WTC11 (cell line): ENCODE measurements around the gene EPO. TPM values are rescaled to one million over a fixed set of nuclear protein-coding genes. Genes with fewer than 3 reads are reported as not detected.
A peak's percentile ranks its signal among the peaks of the same experiment; 100 is the strongest.

Experiments
- ATAC-seq: fragments of 200-7000 bp; cut with Tn5 transposase; 2 replicates; pipeline ENCODE4 v1.10.0; 2021; ENCODE audit warnings: mild to moderate bottlenecking, moderate library complexity
- CTCF ChIA-PET: fragments of 300-600 bp; sonication (Branson Sonifier 250); formaldehyde crosslinking; loops from one replicate; lab custom pipeline; 2021; ENCODE audit warnings: antibody characterized with exemption; lab: Charles Lee
- POLR2A ChIA-PET: fragments of 350-600 bp; sonication (Branson Sonifier 250); formaldehyde crosslinking; loops from one replicate; lab custom pipeline; 2021; ENCODE audit warnings: antibody characterized with exemption; lab: Charles Lee
- DNase-seq: peaks from one replicate; pipeline ENCODE4 v3.0.0; 2021; ENCODE audit warnings: low spot score
- H3K27ac Mint-ChIP-seq: 2 replicates; pipeline ENCODE4 v1.8.0; 2021; ENCODE audit warnings: mixed read lengths
- H3K27me3 Mint-ChIP-seq: 2 replicates; pipeline ENCODE4 v1.8.0; 2021; ENCODE audit warnings: low read depth, mild to moderate bottlenecking, moderate library complexity, mixed read lengths
- H3K36me3 Mint-ChIP-seq: 2 replicates; pipeline ENCODE4 v1.8.0; 2021; ENCODE audit warnings: mixed read lengths
- H3K4me1 Mint-ChIP-seq: 2 replicates; pipeline ENCODE4 v1.8.0; 2022; ENCODE audit warnings: mixed read lengths
- H3K4me3 Mint-ChIP-seq: 2 replicates; pipeline ENCODE4 v1.8.0; 2021; ENCODE audit warnings: mild to moderate bottlenecking, moderate library complexity, mixed read lengths
- H3K9me3 Mint-ChIP-seq: 2 replicates; pipeline ENCODE4 v1.8.0; 2021; ENCODE audit warnings: mixed read lengths
- E2F1 ChIP-seq: sonication (generic); formaldehyde crosslinking; IDR thresholded peaks from 2 replicates; pipeline ENCODE4 v1.8.0; 2022; ENCODE audit warnings: mild to moderate bottlenecking, missing genetic modification reagents
- ESRRA ChIP-seq: sonication (generic); formaldehyde crosslinking; IDR thresholded peaks from 2 replicates; pipeline ENCODE4 v1.8.1; 2022; ENCODE audit warnings: mild to moderate bottlenecking, missing genetic modification reagents, borderline replicate concordance
- FOXJ3 ChIP-seq: sonication (generic); formaldehyde crosslinking; IDR thresholded peaks from 2 replicates; pipeline ENCODE4 v1.9.0; 2021; ENCODE audit warnings: missing genetic modification reagents, mild to moderate bottlenecking, borderline replicate concordance
- FOXP1 ChIP-seq: sonication (generic); formaldehyde crosslinking; IDR thresholded peaks from 2 replicates; pipeline ENCODE4 v1.8.0; 2022; ENCODE audit warnings: missing genetic modification reagents, mild to moderate bottlenecking, moderate library complexity, borderline replicate concordance
- MXD4 ChIP-seq: fragments of 250-450 bp; sonication (Bioruptor Pico); IDR thresholded peaks from 2 replicates; pipeline ENCODE4 v1.8.0; 2021; ENCODE audit warnings: mild to moderate bottlenecking, moderate library complexity, borderline replicate concordance
- MYBL2 ChIP-seq: sonication (generic); formaldehyde crosslinking; IDR thresholded peaks from 2 replicates; pipeline ENCODE4 v1.8.1; 2023; ENCODE audit warnings: mild to moderate bottlenecking, moderate library complexity, missing genetic modification reagents
- PREB ChIP-seq: sonication (generic); formaldehyde crosslinking; IDR thresholded peaks from 2 replicates; pipeline ENCODE4 v1.8.1; 2022; ENCODE audit warnings: mild to moderate bottlenecking, missing genetic modification reagents, moderate library complexity, borderline replicate concordance
- RELA ChIP-seq: sonication (generic); formaldehyde crosslinking; IDR thresholded peaks from 2 replicates; pipeline ENCODE4 v1.8.1; 2022; ENCODE audit warnings: missing genetic modification reagents, mild to moderate bottlenecking, borderline replicate concordance
- SOX15 ChIP-seq: fragments of 250-450 bp; sonication (Bioruptor Pico); IDR thresholded peaks from 2 replicates; pipeline ENCODE4 v1.9.0; 2021; ENCODE audit warnings: mild to moderate bottlenecking
- TEAD4 ChIP-seq: sonication (generic); formaldehyde crosslinking; IDR thresholded peaks from 2 replicates; pipeline ENCODE4 v1.8.0; 2022; ENCODE audit warnings: mild to moderate bottlenecking, missing genetic modification reagents
- total RNA-seq: library from RNA; stranded (reverse); gene quantifications from 3 replicates; pipeline ENCODE4 v1.2.3, GENCODE V29; 2021
- TF ChIP-seq, protein P1 (sequence below): sonication (generic); formaldehyde crosslinking; IDR thresholded peaks from 2 replicates; pipeline ENCODE4 v1.8.1; 2023; ENCODE audit warnings: mild to moderate bottlenecking, missing genetic modification reagents, moderate library complexity
- TF ChIP-seq, protein P2 (sequence below): fragments of 250-450 bp; sonication (Bioruptor Pico); IDR thresholded peaks from 2 replicates; pipeline ENCODE4 v1.9.0; 2021; ENCODE audit warnings: moderate library complexity, mild to moderate bottlenecking, inconsistent platforms, borderline replicate concordance
- TF ChIP-seq, protein P3 (sequence below): sonication (generic); formaldehyde crosslinking; IDR thresholded peaks from 2 replicates; pipeline ENCODE4 v1.8.1; 2023; ENCODE audit warnings: mild to moderate bottlenecking, moderate library complexity, missing genetic modification reagents

EPO gene
- total RNA-seq, 1 experiment from 2014 or later, result 0.63 TPM

DNA sequence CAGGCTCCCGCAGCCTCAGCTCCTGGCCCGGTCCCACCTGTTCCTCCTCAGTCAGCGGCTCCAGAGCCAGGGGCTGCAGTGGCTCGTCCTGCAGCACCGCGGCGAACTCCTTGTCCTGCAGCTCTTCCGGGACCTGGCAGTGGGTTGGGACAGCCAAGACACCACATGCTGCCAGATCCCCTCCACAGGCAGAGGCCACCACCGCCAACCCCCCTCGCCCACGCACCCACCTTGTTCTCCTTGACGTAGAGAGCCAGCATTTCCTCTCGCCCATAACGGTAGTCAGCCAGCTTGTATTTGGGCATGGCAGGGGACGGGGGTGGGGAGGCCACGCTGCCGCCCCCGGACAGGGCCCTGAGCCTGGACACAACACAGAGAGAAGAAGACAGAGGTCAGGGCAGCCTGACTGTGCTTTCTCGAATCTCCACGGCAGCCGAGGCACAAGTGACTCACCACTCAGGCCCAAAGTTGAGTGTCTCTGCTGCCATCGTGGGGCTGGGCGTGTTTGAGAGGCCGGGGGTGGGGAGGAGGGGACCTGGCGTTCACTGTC, 32.4 kb upstream of the EPO start (continued):
- no peak for TF ChIP-seq PREB (CRISPR knock-in tag)
- no peak for TF ChIP-seq ESRRA (CRISPR knock-in tag)
- TF ChIP-seq, protein P1, sequence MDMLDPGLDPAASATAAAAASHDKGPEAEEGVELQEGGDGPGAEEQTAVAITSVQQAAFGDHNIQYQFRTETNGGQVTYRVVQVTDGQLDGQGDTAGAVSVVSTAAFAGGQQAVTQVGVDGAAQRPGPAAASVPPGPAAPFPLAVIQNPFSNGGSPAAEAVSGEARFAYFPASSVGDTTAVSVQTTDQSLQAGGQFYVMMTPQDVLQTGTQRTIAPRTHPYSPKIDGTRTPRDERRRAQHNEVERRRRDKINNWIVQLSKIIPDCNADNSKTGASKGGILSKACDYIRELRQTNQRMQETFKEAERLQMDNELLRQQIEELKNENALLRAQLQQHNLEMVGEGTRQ (CRISPR knock-in tag), result no peak

GRCh38 chr7:100688326-100688860, 31.9 kb upstream of the EPO start:
- DNase-seq (no peak), ATAC-seq (no peak)
- Mint-ChIP-seq H3K9me3 (no peaks in the 10 kb centered on the region), H3K27ac (peak overlapping the region; percentile 76), H3K36me3 (peaks cover 34% of the 10 kb centered on the region), H3K4me3 (no peak overlapping the region), H3K27me3 (no peaks in the 10 kb centered on the region), H3K4me1 (peaks cover 29% of the 10 kb centered on the region)
- TF ChIP-seq MYBL2 (CRISPR knock-in tag) (no peak), FOXJ3 (CRISPR knock-in tag) (no peak), TEAD4 (CRISPR knock-in tag) (no peak), MXD4 (CRISPR knock-in tag) (no peak), RELA (no peak), SOX15 (CRISPR knock-in tag) (no peak)
- TF ChIP-seq, protein P2, sequence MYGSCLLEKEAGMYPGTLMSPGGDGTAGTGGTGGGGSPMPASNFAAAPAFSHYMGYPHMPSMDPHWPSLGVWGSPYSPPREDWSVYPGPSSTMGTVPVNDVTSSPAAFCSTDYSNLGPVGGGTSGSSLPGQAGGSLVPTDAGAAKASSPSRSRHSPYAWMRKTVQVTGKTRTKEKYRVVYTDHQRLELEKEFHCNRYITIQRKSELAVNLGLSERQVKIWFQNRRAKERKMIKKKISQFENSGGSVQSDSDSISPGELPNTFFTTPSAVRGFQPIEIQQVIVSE (CRISPR knock-in tag), result no peak
- ChIA-PET CTCF (interaction anchor here (1.6 kb wide), 1 partner anchor 86 kb away, joined by 6 read pairs; the partner anchor contains the start of gene PCOLCE), POLR2A (interaction anchor here (1.4 kb wide), 1 partner anchor 11 kb away, joined by 4 read pairs; no protein-coding TSS in a partner anchor)

DNA sequence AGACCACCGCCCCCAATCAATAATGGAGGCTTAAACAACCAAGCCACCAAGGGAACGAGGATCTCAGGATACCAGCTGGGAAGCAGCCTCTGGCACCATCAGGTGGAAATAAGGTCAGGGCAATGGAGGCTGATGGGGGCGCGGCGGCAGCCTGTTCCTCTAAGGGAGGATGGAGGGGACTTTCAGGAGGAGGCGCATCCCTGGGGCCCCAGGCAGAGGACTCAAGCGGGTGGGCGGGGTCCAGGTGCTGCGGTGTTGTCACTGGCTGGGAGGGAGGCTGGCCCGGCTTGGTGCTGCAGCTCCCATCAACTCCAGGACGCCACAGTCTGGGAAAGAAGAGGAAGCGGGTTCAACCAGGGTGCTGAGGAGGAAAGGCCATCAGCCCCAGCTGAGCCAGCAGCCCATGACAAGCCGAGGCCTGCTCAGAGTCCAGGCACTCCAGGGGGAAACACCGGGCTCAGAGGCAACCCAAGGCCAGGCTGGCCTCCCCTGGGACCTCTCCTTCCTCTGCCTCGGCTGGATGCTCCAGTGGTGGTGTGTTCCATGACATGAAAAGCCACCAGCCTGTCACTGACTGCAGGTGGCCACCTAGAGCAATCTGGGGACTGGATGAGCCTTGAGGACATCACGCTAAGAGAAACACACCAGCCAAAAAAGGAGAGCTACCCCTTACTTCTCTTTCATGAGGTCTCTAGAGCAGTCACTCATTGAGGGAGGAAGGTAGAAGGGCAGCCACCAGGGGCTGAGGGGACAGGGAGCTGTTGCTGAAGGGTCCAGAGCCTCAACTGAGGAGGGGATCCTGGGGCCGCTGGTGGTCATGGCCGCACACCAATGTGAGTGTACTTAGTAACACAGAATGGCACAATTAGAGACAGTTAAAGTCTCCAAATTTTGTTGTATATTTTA, 30.8 kb upstream of the EPO start:
- ChIA-PET CTCF (interaction anchor here (0.6 to 8.5 kb wide), 10 partner anchors 11 to 103 kb away, joined by 3 to 108 read pairs (median 5); partner anchors contain the start of genes FBXO24, LRCH4, MOSPD3 and PCOLCE), POLR2A (interaction anchor here (0.6 to 1.4 kb wide), 2 partner anchors 12 to 16 kb away, joined by 3 to 4 read pairs; no protein-coding TSS in a partner anchor)
- Mint-ChIP-seq H3K9me3 (no peaks in the 10 kb centered on the region), H3K4me3 (no peak overlapping the region), H3K4me1 (peaks cover 29% of the 10 kb centered on the region), H3K27me3 (no peaks in the 10 kb centered on the region)
- TF ChIP-seq, protein P3, sequence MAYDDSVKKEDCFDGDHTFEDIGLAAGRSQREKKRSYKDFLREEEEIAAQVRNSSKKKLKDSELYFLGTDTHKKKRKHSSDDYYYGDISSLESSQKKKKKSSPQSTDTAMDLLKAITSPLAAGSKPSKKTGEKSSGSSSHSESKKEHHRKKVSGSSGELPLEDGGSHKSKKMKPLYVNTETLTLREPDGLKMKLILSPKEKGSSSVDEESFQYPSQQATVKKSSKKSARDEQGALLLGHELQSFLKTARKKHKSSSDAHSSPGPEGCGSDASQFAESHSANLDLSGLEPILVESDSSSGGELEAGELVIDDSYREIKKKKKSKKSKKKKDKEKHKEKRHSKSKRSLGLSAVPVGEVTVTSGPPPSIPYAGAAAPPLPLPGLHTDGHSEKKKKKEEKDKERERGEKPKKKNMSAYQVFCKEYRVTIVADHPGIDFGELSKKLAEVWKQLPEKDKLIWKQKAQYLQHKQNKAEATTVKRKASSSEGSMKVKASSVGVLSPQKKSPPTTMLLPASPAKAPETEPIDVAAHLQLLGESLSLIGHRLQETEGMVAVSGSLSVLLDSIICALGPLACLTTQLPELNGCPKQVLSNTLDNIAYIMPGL (CRISPR knock-in tag), result no peak
- TF ChIP-seq PREB (CRISPR knock-in tag) (no peak), FOXP1 (CRISPR knock-in tag) (0 out of 2 replicates have a peak, but pooled peaks have one; percentile 18), E2F1 (CRISPR knock-in tag) (no peak)
- TF ChIP-seq, all 79 proteins: peak for 1
- Mint-ChIP-seq H3K27ac (peak overlapping the region; percentile 76), H3K36me3 (peaks cover 32% of the 10 kb centered on the region)
- ATAC-seq (no peak), DNase-seq (no peak)
